ENCODE measurements around the gene CABCOCO1. TPM values are rescaled to one million over a fixed set of nuclear protein-coding genes. Genes with fewer than 3 reads are reported as not detected.

The CABCOCO1 gene
- polyA plus RNA-seq, 1 donor (not counting 4 experiments of a cell fraction or from before 2014, with no cell fraction given) = 0.17 TPM

GRCh38 chr10:61781969-61782403, 119.3 kb downstream of the CABCOCO1 start:
- DNase-seq (ENCODE audit: low read depth, low spot score) (no peak), FAIRE-seq (peak; percentile 91)
- Histone ChIP-seq H3K36me3 (ENCODE audit: control insufficient read depth in 2 of 2, extremely low read depth in 1 of 2, insufficient read depth in 2 of 2, low read length in 2 of 2) (no peaks in the 10 kb centered on the region), H3K27me3 (ENCODE audit: control insufficient read depth, extremely low read depth, insufficient read depth, low read length) (no peaks in the 10 kb centered on the region), H3K4me2 (ENCODE audit: control insufficient read depth, extremely low read depth, insufficient read depth, low read depth, low read length) (peak overlapping the region; percentile 39), H3K4me3 (ENCODE audit: control insufficient read depth in 2 of 3, extremely low read depth in 1 of 3, insufficient read depth in 2 of 3, low read depth in 1 of 3, low read length in 3 of 3) (no peak overlapping the region), H3K4me1 (ENCODE audit: control insufficient read depth, extremely low read depth, insufficient read depth, low read length) (peaks cover 16% of the 10 kb centered on the region), H4K20me1 (ENCODE audit: control insufficient read depth, extremely low read depth, insufficient read depth, low read length) (no peaks in the 10 kb centered on the region), H3K9me3 (ENCODE audit: control insufficient read depth, low read depth, low read length) (no peaks in the 10 kb centered on the region), H3K79me2 (ENCODE audit: control insufficient read depth, insufficient read depth, low read length) (no peaks in the 10 kb centered on the region), H2AFZ (ENCODE audit: control insufficient read depth, low read length) (no peak overlapping the region), H3K9ac (ENCODE audit: control insufficient read depth, extremely low read depth, insufficient read depth, low read length) (no peak overlapping the region), H3K27ac (ENCODE audit: control insufficient read depth, insufficient read depth, low read length) (peak overlapping the region; percentile 42), H3K9me1 (ENCODE audit: control insufficient read depth, extremely low read depth, insufficient read depth, low read length) (no peaks in the 10 kb centered on the region)
- TF ChIP-seq CTCF (optimal IDR thresholded peaks at IDR 0.05 in 1 of 3, IDR thresholded peaks at IDR 0.05 in 1 of 3, conservative IDR thresholded peaks at IDR 0.05 in 1 of 3; ENCODE audit: extremely low read depth in 1 of 3, insufficient read depth in 2 of 3, low read length in 3 of 3) = no peak
- no peak for TF ChIP-seq EZH2 (IDR thresholded peaks at IDR 0.05; ENCODE audit: low read length)
- dilution Hi-C loops (cut with MboI; ENCODE audit: extremely low pct_ligation_motif_present, low sequenced_read_pairs) = no loop called here

DNA sequence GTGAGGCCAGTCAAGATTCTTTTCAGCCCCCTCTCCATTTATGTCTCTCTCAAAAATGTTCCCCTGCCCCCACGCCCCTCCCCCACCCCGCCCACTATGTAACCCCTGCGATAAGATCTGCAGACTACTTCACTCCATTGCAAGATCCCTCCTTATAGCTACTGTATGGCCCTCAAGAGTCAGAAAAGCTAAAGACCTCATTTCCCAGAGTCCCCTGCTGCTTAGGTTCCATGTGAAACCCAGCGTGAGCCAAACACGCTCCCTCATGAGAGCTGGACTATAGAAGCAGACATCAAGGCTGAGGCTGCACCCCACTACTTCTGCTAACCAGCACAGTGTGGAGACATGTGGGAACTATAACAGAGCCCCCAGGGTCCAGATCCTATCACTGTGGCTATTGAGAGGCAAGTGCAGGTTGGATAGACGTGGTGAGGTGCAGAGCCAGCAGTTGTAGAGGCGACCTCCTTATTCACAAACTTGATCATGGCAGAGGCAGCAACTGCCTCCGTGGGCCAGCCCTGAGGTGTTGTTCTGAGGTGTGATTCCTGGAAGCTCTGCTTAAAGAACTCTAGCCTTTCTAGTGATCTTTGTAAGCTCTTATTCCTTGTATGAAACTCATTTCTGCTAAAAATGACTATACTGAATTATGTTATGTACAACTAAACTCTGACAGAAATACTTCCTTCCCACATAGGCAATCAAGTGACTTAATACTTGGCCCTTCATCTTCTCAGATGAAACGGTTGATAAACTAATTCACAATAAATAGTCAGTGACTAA, 121.8 kb downstream of the CABCOCO1 start:
- H3K9me3 ChIP-seq (ENCODE audit: control insufficient read depth, low read depth, low read length) = no peaks in the 10 kb centered on the region
- H3K36me3 ChIP-seq (ENCODE audit: control insufficient read depth in 2 of 2, extremely low read depth in 1 of 2, insufficient read depth in 2 of 2, low read length in 2 of 2) = no peaks in the 10 kb centered on the region
- H4K20me1 ChIP-seq (ENCODE audit: control insufficient read depth, extremely low read depth, insufficient read depth, low read length) = no peaks in the 10 kb centered on the region
- DNase-seq (ENCODE audit: low read depth, low spot score) (no peak), FAIRE-seq (no peak)
- H3K4me2 ChIP-seq (ENCODE audit: control insufficient read depth, extremely low read depth, insufficient read depth, low read depth, low read length) = no peak overlapping the region
- no peak for TF ChIP-seq CTCF (optimal IDR thresholded peaks at IDR 0.05 in 1 of 3, IDR thresholded peaks at IDR 0.05 in 1 of 3, conservative IDR thresholded peaks at IDR 0.05 in 1 of 3; ENCODE audit: extremely low read depth in 1 of 3, insufficient read depth in 2 of 3, low read length in 3 of 3)
- TF ChIP-seq EZH2 (IDR thresholded peaks at IDR 0.05; ENCODE audit: low read length) = no peak
- H3K4me1 ChIP-seq (ENCODE audit: control insufficient read depth, extremely low read depth, insufficient read depth, low read length) = peaks cover 33% of the 10 kb centered on the region
- H3K9me1 ChIP-seq (ENCODE audit: control insufficient read depth, extremely low read depth, insufficient read depth, low read length) = no peaks in the 10 kb centered on the region
- dilution Hi-C loops (cut with MboI; ENCODE audit: extremely low pct_ligation_motif_present, low sequenced_read_pairs) = no loop called here
- H2AFZ ChIP-seq (ENCODE audit: control insufficient read depth, low read length) = no peak overlapping the region
- H3K4me3 ChIP-seq (ENCODE audit: control insufficient read depth in 2 of 3, extremely low read depth in 1 of 3, insufficient read depth in 2 of 3, low read depth in 1 of 3, low read length in 3 of 3) = no peak overlapping the region
- no peak overlapping the region for H3K27ac ChIP-seq (ENCODE audit: control insufficient read depth, insufficient read depth, low read length)
- no peaks in the 10 kb centered on the region for H3K79me2 ChIP-seq (ENCODE audit: control insufficient read depth, insufficient read depth, low read length)
- H3K9ac ChIP-seq (ENCODE audit: control insufficient read depth, extremely low read depth, insufficient read depth, low read length) = no peak overlapping the region
- no peaks in the 10 kb centered on the region for H3K27me3 ChIP-seq (ENCODE audit: control insufficient read depth, extremely low read depth, insufficient read depth, low read length)
